KMS-11 (cell line): ENCODE data around the gene ANKRD34C.

Source experiments
- H2AFZ ChIP-seq: fragments of 200-600 bp; sonication (generic); 2 replicates; pipeline ENCODE4 v1.6.1; 2016; ENCODE audit warnings: antibody characterized with exemption, mixed run types, low read depth
- H3K27ac ChIP-seq: fragments of 200-600 bp; sonication (generic); 2 replicates; pipeline ENCODE4 v1.6.1; 2016; ENCODE audit warnings: mild to moderate bottlenecking, mixed run types
- H3K27me3 ChIP-seq: fragments of 200-600 bp; sonication (generic); 2 replicates; pipeline ENCODE4 v1.6.1; 2017; ENCODE audit warnings: mild to moderate bottlenecking, low read depth, mixed run types, moderate library complexity; ENCODE audit not compliant: insufficient read depth
- H3K36me3 ChIP-seq: fragments of 200-600 bp; sonication (generic); 2 replicates; pipeline ENCODE4 v1.6.1; 2017; ENCODE audit warnings: mild to moderate bottlenecking, mixed run types; ENCODE audit not compliant: insufficient read depth
- H3K4me1 ChIP-seq: fragments of 200-600 bp; sonication (generic); 2 replicates; pipeline ENCODE4 v1.6.1; 2016; ENCODE audit warnings: mild to moderate bottlenecking, low read depth, mixed run types; ENCODE audit not compliant: poor library complexity, severe bottlenecking
- H3K4me2 ChIP-seq: fragments of 200-600 bp; sonication (generic); 2 replicates; pipeline ENCODE4 v1.7.0; 2016; ENCODE audit warnings: mild to moderate bottlenecking, mixed run types
- H3K4me3 ChIP-seq: fragments of 200-600 bp; sonication (generic); IDR thresholded peaks from 2 replicates; pipeline ENCODE4 v1.6.1; 2017; ENCODE audit warnings: low read depth, low read length, mixed read lengths; ENCODE audit not compliant: insufficient read depth
- H3K79me2 ChIP-seq: fragments of 200-600 bp; sonication (generic); 2 replicates; pipeline ENCODE4 v1.6.1; 2016; ENCODE audit warnings: low read depth, mixed run types; ENCODE audit not compliant: insufficient read depth
- H3K9ac ChIP-seq: fragments of 200-600 bp; sonication (generic); 2 replicates; pipeline ENCODE4 v1.6.1; 2016; ENCODE audit warnings: mild to moderate bottlenecking, mixed run types
- H4K20me1 ChIP-seq: fragments of 200-600 bp; sonication (generic); 2 replicates; pipeline ENCODE4 v1.6.1; 2016; ENCODE audit warnings: mild to moderate bottlenecking, mixed run types; ENCODE audit not compliant: insufficient read depth
- TF ChIP-seq, protein P1 (sequence below): fragments of 200-600 bp; sonication (generic); conservative IDR thresholded peaks from 2 replicates; pipeline ENCODE4 v1.6.1; 2017; ENCODE audit warnings: low read depth, mild to moderate bottlenecking, antibody characterized with exemption, low read length, moderate library complexity, mixed read lengths

ANKRD34C gene

DNA sequence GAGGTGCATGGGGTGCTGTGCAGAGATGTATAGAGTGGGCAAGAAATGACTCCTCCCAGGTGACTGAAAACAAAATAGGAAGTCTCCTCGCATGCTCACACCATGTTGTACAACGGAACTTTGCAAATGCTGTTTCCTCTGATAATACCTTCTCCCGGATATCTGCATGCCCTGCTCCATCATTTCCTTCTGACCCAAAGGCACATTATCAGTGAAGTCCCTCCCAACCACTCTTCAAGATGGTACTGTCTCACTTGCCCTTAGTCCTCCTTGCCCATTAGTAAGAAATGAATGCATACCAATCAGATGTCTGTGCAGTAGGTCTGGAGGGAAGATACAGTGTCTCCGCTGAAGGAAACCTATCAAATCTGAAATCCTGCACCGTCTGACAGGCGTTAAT lies 40.4 kb downstream of the ANKRD34C start:
- no peak overlapping the region for H3K4me2 ChIP-seq
- H2AFZ ChIP-seq, result no peak overlapping the region
- H3K27me3 ChIP-seq, result no peaks in the 10 kb centered on the region
- TF ChIP-seq, protein P1, sequence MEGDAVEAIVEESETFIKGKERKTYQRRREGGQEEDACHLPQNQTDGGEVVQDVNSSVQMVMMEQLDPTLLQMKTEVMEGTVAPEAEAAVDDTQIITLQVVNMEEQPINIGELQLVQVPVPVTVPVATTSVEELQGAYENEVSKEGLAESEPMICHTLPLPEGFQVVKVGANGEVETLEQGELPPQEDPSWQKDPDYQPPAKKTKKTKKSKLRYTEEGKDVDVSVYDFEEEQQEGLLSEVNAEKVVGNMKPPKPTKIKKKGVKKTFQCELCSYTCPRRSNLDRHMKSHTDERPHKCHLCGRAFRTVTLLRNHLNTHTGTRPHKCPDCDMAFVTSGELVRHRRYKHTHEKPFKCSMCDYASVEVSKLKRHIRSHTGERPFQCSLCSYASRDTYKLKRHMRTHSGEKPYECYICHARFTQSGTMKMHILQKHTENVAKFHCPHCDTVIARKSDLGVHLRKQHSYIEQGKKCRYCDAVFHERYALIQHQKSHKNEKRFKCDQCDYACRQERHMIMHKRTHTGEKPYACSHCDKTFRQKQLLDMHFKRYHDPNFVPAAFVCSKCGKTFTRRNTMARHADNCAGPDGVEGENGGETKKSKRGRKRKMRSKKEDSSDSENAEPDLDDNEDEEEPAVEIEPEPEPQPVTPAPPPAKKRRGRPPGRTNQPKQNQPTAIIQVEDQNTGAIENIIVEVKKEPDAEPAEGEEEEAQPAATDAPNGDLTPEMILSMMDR, result no peak
- H3K36me3 ChIP-seq, result no peaks in the 10 kb centered on the region; the same call in 1 of the 2 replicates
- H3K27ac ChIP-seq, result no peak overlapping the region
- H3K9ac ChIP-seq, result no peak overlapping the region
- no peak overlapping the region for H3K4me3 ChIP-seq
- no peaks in the 10 kb centered on the region; the same call in 1 of the 2 replicates for H3K79me2 ChIP-seq
- no peaks in the 10 kb centered on the region for H3K4me1 ChIP-seq
- no peaks in the 10 kb centered on the region for H4K20me1 ChIP-seq

DNA sequence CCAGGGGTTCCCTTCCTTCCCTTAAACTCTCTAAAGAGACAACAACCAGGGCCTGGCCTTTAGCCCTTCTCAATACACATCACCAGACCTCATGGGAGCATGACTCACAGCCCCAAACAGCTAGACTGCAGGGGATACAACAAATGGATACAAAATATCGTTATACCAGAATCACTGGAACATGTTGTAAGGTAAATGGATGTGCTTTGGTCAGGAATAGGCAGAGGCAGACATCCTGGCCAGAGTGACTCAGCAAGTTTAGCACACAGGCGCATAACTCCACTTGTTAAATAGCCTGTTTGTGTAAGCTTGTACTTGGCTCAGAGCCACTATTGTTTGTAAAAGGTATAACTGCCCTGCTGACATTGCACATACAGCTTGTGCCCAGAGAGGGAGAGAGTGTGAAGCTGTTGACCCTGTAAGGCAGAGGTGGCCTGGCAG lies 46.7 kb downstream of the ANKRD34C start:
- no peak overlapping the region for H3K9ac ChIP-seq
- no peaks in the 10 kb centered on the region for H3K4me1 ChIP-seq
- TF ChIP-seq, protein P1, result no peak
- H4K20me1 ChIP-seq, result no peaks in the 10 kb centered on the region
- H3K27me3 ChIP-seq, result no peaks in the 10 kb centered on the region
- no peaks in the 10 kb centered on the region for H3K36me3 ChIP-seq
- no peak overlapping the region for H3K27ac ChIP-seq
- no peak overlapping the region for H3K4me3 ChIP-seq
- H3K79me2 ChIP-seq, result no peaks in the 10 kb centered on the region
- H3K4me2 ChIP-seq, result no peak overlapping the region
- no peak overlapping the region for H2AFZ ChIP-seq
